Medulla oblongata (tissue), 1 donor: ENCODE measurements around the gene TREM2.

Source experiments
- DNase-seq: peaks from one replicate; pipeline ENCODE4 v3.0.0-alpha.2; 2015; ENCODE audit errors: extremely low spot score

Gene TREM2

GRCh38 chr6:41182069-41183034 is 19.4 kb upstream of the TREM2 start:
- peak; percentile 79 for DNase-seq

GRCh38 chr6:41181566-41181965 is 18.6 kb upstream of the TREM2 start:
- no peak for DNase-seq

GRCh38 chr6:41179163-41179562 is 16.2 kb upstream of the TREM2 start:
- DNase-seq: no peak

DNA sequence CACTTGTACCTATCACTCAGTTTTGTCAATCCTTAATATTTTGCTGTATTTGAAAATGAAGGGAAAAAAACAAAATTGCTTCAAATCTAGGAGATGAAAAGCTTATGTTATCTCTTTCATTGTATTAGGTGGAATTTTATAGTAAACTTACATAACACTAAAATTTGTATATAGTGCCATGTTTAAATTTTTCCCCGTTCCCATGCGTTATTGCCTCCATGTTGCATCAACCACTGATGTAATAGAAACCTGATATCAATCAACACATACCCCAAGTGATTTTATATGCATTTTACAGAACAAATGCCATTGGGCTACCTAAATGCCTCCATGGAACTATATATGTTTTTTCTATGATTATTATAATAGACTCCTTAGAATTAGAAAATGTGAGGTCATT is 14.8 kb upstream of the TREM2 start:
- no peak for DNase-seq

- no peak for DNase-seq
Observed at GRCh38 chr6:41177287-41177686, 14.4 kb upstream of the TREM2 start.

- DNase-seq: no peak
Observed at GRCh38 chr6:41176189-41176588, 13.3 kb upstream of the TREM2 start.

- no peak for DNase-seq
Observed at GRCh38 chr6:41175084-41175483, 12.2 kb upstream of the TREM2 start.

DNA sequence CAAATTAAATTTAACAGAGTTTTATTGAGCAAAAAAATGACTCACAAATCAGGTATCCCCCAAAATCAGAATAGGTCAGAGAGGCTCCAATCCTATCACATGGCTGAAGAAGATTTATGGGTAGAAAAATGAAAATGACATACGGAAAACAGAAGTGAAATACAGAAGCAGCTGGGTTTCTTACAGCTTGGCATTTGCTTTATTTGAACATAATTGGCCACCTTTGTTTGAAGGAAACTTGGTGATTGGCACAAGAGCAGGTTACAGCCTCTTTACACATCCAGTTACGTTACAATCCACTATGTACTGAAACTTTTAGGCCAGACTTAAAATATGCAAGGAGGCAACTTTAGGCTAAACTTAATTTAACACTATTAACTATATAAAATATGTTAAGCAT is 11.7 kb upstream of the TREM2 start:
- DNase-seq: no peak

DNA sequence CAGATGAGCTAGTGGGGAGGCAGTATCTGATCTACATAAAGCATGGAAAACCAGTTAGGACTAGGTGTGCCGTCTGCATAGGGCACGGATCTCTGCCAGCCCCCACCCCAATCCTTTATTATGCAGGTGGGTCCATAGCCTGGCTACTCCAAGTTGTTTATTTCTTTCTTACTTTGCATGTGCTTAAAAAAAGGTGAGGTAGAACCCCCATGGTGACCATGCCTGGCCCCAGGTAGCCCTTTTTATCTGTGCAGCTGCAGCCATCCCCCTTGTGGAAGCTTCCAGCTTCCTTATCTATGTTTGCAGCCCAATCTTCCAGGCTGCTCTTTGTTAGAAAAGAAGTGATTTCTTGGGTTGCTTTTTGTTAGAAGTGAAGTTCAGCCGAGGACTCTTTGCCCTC is 9.0 kb upstream of the TREM2 start:
- DNase-seq: no peak

GRCh38 chr6:41170547-41171160 is 7.7 kb upstream of the TREM2 start:
- no peak for DNase-seq

DNA sequence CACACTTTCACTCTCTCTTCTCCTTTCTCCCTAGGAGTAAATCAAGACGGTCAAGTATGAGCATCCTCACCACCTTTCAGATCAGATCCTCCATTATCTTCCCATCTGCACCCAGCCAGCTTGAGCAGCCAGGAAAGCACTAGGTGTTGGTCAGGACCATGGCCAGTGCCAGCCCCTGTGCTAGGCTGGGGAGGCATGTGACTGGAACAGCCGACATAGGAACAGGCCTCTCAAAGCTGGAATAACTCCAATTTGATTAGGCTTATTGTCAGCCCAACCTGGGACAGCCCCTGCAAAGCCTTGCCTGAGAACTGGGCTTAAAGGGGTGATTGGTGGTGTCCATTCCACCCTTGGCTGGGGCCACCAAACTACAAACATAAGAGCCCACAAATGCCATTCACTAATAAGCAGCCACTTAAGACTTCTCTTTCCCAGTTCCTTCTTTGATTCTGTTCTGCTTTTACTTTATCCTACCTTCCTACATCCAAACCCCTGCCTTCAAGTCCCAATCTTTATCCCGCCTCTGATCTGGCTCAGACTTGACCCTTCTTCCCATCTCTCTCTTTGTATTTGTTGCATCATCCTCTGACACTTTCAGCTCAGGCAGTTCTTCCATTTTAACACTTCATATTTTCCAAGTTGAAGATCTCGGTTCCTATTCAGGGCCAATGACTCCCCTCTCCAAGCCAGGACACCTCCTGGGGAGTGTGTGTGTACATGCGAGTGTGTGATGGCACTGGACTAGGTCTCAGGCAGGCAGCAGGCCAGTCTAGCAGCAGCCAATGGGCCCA is 4.5 kb upstream of the TREM2 start:
- no peak for DNase-seq

GRCh38 chr6:41164551-41165120 is 1.7 kb upstream of the TREM2 start:
- DNase-seq: no peak

DNA sequence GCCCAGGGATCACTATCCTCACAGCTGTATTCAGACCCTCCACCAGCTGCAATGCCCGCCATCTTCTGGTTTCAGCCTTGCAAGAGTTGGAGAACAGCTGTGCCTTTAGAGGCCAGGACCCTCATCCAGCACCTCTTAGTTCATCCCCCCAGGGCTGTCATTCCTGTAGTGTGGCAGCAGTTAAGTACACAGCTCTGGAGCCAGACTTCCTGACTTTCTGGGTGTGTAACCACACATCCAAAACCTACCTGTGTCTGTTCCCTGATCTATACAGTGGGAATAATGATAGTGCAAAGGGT is 452 bp upstream of the TREM2 start:
- DNase-seq: no peak

DNA sequence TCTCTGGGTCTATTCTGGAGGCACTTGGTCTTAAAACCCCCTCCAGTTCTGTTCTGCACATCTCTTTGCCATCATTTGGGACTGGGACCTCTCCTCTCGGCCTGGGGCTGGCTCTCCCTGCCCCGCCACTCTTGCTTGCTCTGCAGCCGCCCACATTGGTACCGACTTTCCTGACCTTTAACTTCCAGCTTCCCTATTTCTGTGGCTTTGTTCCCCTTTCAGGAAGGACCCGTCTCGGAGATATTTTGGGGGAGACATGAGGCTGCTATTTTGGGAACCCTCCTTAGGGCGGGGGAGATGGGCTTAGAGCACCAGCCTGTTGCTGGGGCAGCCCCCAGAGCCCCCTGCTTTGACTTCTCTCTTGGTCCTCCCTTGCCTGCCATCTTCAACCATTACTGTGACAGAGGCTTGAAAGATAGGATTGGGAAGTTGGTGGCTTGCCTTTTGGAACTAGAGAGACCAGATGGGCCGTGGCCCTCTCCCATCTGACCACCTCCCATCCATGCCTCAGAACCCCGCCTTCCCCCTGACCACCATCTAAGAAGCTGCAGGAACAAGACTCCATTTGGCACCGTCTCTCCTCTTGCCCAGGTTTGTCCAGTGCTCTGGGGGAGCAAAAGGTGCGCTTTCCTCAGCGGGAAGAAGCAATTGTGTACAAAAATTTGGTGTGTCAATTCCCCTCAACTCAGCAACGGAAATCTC is 914 bp downstream of the TREM2 start:
- DNase-seq: peak; percentile 84

GRCh38 chr6:41161380-41161779 is 1.5 kb downstream of the TREM2 start:
- DNase-seq: no peak

- DNase-seq: no peak
Observed at GRCh38 chr6:41160933-41161332, 2.0 kb downstream of the TREM2 start.

GRCh38 chr6:41159415-41160082 is 3.4 kb downstream of the TREM2 start:
- no peak for DNase-seq

DNA sequence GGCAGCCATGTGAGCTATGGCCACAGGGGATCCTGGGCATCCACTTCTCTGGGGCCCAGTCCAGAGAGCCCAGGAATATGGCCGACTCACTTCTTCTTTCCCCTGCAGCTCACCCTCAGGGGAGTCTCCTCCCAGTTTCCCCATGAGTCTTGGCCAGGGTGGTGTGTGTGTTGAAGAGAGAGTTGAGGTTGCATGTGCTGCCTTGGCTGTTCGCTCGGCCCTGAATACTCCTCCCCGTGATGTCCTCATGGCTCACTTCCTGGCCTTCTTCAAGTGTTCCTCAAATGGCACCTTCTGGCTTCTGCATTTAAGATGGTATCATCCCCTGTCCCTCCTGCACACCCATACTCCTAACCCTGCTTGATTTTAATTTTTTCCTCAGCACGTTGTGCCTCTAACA is 5.6 kb downstream of the TREM2 start:
- peak; percentile 71 for DNase-seq

- no peak for DNase-seq
Observed at GRCh38 chr6:41156771-41157170, 6.1 kb downstream of the TREM2 start.

DNA sequence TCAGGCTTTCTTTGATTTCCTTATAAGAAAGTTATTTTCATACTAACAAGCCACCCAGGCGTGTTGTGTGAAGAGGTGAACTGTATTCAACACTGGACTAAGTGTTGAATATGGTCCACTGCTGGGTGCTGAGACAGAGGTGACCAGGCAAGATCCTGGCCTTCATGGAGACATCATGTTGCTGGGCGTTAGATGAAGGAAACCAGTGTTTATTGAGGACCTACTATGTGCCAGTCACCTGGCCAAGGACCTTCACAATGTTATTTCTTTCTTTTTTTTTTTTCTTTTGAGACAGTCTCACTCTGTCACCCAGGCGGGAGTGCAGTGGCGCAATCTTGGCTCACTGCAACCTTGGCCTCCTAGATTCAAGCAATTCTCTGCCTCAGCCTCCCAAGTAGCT is 6.9 kb downstream of the TREM2 start:
- no peak for DNase-seq

GRCh38 chr6:41155132-41155805 is 7.6 kb downstream of the TREM2 start:
- no peak for DNase-seq
